HG02571 (cell line): ENCODE measurements around the gene AVPI1.
"Not testable (repeated sequence)": the region's sequence is repeated elsewhere in the genome, so short reads cannot be mapped to it uniquely, and the experiment has no call there.

Experiments used
- ATAC-seq: cut with Tn5 transposase; IDR thresholded peaks from one replicate; pipeline ENCODE4 v1.9.1; 2021; ENCODE audit warnings: mild to moderate bottlenecking, moderate library complexity; ENCODE audit not compliant: unreplicated experiment

AVPI1 gene

DNA sequence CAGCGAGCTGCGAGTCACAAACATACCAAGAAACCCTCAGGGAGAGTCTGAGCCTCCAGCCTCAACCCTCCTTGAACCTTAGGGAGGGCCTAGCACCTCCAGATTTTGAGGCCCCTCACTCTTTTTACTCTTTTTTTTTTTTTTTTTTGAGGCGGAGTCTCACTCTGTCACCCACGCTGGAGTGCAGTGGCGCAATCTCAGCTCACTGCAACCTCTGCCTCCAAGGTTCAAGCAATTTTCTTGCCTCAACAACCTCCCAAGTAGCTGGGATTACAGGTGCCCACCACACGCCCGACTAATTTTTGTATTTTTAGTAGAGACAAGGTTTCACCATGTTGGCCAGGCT lies 2.7 kb downstream of the AVPI1 start:
- not testable (repeated sequence) for ATAC-seq

DNA sequence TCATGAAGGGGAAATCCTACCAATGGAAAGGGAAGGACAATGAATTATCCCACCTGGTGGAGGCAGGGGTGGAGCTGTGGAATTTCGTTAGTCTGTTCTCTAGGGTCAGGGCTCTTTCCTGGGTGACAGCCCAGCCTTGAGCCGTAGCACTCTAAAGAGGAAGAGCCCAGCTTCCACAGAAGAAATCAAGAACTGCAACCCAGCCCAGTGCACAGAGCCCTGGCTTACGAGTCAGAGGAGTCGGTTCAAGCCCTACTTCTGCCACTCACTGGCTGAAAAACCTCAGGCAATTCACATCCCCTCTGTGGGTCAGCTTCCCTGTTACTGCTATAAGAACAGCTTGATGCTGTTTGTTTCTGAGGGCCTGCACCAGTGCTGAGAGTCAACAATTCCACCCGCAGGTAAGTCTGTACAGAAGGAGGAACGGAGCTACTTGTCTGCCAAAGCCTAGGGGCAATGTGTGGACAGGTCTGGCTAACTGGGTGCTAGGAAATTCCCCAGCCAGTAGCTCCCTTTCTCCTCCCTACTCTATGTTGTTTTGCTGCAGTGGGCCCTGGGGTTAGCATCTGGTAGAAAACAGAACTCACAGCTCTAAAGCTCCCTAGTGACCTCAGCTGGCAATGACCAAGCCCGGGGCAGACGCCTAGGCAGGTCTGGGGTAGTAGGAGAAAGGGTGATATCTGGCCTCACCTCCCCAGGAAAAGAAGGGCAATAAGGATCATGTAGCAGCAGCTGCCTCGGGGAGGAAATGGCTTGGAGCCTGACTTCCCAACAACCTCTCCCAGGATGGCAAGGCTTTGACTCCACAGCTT lies 3.3 kb downstream of the AVPI1 start:
- no peak for ATAC-seq

DNA sequence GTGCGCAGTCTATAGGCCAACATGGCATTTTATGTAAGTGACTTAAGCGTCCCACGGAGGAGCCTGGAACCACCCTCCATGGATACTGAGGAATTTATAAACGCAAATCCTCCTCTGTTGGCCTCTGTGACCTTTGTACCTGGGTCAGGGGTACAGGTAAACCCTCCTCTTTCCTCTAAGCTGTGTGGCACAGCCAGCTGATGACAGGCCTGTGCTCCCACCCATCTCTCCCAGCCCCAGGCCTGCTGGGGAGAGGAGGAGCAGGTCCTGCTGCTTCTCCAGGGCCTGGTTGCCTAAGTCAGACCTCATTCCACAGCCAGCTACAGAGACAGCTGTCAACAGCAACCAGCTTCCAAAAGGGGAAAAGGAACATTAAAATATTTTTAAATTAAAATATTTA lies 5.0 kb downstream of the AVPI1 start:
- ATAC-seq, result no peak

DNA sequence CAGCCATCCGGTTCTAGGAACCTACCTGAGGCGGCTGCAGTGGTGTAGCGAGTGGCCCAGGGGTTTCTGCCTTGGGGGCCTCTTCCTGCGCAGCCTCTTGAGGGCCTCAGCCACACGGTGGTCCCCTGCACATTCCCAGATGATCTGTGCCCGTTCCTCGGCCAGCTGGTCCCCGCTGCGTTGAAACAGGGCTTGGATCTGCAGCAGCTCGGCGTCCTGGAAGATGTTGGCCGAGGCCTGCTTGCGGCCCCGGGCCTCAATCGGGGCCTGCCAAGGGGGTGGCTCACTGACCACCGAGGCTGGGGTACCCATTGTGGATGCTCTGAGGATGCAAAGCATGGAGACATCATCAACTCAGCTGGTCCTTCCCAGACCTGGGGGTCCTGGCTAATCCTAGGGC lies 7.4 kb downstream of the AVPI1 start:
- ATAC-seq, result no peak

GRCh38 chr10:97676770-97677581 lies 10.1 kb downstream of the AVPI1 start:
- ATAC-seq, result no peak

GRCh38 chr10:97675222-97675621 lies 11.8 kb downstream of the AVPI1 start:
- ATAC-seq, result no peak

DNA sequence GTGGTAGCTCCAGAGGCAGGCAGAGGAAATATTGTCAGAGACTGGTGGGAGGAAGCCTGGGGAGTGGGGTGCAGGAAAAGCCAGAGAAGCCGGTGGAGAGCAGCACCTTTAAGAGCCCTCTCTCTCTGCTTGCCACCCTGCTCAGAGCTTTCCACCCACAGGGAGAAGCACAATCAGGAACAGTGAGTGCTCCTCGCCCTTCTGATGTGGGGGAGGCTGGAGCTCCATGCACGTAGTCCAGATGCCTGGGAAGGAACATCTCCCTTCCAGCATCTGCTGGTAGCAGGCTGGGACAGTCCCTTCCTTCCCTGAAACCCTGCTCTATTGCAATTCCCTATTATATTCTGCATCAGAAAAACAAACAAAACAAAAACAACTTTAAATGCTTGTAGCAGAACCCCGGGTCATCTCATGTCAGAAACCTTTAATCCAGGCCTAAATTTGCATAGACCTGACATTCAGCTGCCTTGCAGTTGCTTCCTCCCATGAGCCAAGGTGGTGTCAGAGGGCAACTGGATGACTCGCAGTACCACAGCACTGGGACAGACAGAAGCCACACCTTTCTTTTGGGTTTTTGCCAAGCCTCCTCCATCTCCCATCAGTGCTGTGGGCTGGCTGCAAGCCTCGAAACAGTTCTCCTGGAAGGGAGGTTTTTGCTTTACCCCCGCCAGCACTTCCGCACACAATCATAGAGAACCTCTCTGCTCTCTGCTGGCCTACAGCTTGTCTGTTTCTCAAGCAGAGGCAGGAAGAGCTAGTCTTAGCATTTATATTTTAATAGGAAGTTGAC lies 13.1 kb downstream of the AVPI1 start:
- no peak for ATAC-seq

DNA sequence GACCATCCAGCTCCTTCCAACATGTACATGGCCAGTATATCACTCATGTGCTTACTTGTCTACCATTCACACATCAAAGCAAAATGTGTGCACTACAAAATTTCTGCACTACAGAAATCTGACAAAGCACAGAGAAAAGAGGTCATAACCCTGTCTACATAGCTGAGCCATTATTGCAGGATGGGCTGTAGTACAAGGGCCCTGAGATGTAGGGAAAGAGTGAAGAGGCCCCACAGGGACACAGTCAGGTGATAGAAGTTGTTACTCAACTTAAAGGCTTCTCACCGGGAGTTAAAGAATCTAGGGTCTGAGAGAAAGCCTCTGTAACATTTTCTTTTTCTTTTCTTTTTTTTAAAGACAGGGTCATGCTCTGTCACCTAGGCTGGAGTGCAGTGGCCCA lies 17.5 kb downstream of the AVPI1 start:
- ATAC-seq, result no peak

GRCh38 chr10:97667463-97667862 lies 19.6 kb downstream of the AVPI1 start:
- no peak for ATAC-seq

- no peak for ATAC-seq
Observed at GRCh38 chr10:97666992-97667391, 20.0 kb downstream of the AVPI1 start.

DNA sequence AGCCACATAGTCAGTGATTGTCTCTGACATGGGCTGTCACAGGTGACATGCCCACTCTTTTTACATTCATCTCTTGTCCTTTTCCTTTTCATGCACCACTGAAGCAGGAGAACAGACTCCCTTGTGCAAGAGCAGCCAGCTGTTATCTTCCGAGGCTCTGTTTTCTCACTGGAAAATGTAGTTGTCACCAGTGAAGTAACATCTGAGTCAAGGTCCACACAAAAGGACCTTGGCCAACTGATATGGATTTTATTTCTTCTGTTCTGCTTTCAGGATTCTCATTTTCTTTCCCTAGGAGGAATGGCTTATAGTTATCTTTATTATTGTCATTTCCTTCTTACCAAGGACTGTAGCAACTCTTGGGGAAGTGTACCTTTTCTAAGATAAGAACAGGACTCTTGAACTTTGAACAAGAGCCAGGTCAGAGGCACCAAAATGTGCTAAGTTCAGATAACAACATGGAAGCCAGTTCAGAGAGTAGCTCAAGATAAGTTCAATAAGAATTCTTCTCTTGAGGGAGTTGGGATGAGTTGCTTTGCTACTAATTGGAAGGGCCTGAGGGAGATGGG lies 22.7 kb downstream of the AVPI1 start:
- ATAC-seq, result no peak

DNA sequence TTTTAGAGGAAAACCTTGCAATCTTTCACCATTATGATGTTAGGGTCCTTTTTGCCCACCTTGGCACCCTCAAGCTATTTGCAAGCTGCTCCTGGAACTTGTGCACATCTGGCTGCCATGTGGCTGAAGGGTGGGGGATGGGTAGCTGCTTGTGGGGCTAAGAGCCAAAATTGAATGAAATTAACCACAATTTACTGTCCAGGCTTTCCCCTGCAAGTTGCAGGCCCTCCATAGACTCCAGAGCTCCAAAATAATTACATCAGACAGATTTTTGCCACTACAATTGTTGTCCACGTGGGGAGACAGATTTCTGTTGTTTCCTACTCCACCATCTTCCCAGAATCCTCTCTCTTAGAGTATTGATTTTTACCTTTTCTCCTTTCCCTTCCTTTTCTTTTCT lies 27.5 kb downstream of the AVPI1 start:
- no peak for ATAC-seq

DNA sequence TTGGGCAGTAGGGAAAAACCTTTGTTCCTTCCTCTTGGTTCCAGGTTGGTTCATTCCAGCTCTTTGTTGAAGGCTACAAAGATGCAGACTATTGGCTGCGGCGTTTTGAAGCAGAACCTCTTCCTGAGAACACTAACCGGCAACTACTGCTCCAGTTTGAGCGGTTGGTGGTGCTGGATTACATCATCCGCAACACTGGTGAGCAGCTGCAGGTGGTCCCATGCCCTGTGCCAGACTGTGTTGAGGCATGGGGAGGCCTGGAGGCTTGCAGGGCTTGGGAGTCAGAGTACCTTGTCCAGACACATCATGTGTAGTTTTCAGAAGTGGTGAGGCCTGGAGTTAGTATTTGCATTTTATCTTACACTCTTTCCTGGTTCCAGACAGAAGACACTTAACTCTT lies 30.3 kb downstream of the AVPI1 start:
- ATAC-seq, result no peak

DNA sequence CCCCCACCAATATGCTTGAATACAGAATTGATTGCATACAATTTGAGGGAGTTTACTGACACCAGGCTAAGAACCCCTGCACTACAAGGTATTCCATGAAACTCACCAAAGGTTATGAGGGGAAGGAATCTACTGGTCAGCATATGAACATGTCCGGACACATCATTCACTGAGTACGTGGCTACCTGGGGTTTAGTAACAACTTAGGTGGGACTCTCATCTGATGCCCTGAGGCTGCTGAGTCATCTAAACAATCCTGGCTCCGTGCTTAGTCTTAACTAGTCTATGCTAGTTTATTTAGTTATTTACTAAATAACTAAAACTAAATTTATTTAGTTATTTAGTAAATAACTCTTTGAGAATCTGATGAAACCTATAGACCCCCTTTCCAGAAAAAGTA lies 35.3 kb downstream of the AVPI1 start:
- ATAC-seq, result no peak

DNA sequence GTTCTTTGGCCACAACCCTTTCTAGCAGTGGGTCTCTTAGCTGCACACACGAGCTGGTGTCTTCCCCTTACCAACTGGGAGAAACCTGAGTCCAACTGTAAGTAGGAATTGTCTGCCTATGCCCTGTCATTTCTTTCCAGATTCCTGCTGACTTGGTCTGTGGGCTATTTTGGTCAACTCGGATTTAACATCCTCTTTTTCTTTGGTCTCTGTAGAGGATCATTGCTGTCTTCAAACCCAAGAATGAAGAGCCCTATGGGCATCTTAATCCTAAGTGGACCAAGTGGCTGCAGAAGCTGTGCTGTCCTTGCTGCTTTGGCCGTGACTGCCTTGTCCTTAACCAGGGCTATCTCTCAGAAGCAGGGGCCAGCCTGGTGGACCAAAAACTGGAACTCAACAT lies 36.3 kb downstream of the AVPI1 start:
- ATAC-seq, result no peak

GRCh38 chr10:97649405-97649750 lies 37.7 kb downstream of the AVPI1 start:
- not testable (repeated sequence) for ATAC-seq

- peak; percentile 85 for ATAC-seq
Observed at GRCh38 chr10:97648562-97649404, 38.3 kb downstream of the AVPI1 start.

DNA sequence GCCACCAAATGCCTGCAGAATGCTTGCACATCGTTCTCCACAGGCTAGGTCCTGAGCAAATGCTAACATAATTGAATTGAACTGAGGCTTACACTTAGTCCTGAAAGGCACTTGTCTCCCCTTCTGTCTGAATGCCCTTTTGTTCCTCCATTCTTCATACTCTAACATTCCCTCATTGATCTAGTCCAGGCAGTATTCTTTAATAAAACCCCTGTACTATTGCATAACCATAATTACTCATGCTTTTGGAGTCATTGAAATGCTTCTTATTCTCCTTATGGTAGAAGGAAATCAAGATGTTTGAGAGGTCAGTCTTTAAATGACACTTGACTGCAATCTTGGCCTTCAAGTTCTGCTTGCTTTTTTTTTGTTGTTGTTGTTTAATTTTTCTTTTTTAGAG lies 39.5 kb downstream of the AVPI1 start:
- no peak for ATAC-seq

DNA sequence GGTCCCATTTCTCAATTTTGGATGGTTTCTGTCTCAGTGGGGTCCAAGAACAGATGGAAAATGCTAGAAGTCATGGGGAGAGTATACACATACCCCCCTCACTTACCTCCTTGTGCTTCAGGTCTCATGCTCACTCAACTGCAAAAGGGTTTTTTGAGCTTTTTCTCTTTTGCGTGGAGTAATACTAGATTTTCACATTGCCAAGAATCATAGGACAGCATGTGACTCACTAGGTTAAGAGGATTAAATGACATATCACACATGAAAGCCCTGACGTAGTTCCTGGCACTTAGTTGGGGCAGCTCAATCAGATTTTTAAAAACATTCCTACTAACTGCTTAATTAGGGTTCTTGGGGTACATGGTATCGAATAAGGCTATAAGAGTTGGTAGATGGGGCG lies 42.1 kb downstream of the AVPI1 start:
- no peak for ATAC-seq

- ATAC-seq, result no peak
Observed at GRCh38 chr10:97643441-97643985, 43.5 kb downstream of the AVPI1 start.
